PFSK-1 (cell line): ENCODE data around the gene IGSF9B.

Source experiments
- FOXP2 ChIP-seq: optimal IDR thresholded peaks from 2 replicates; pipeline ENCODE3; 2011; ENCODE audit warnings: borderline replicate concordance, control low read depth, inconsistent platforms; ENCODE audit not compliant: insufficient read depth; ENCODE audit errors: extremely low read length, extremely low read depth
- POLR2AphosphoS5 ChIP-seq: IDR thresholded peaks from 2 replicates; pipeline ENCODE4 v1.6.1; 2012; ENCODE audit warnings: low read depth, mild to moderate bottlenecking, control low read depth, low read length, moderate library complexity
- REST ChIP-seq, 2 experiments: IDR thresholded peaks; 2 replicates each; pipeline versions ENCODE4 v1.6.1 to v1.8.0; 2011 to 2012; ENCODE audit warnings: low read depth in 2 of 2, low read length in 2 of 2, control low read depth in 1 of 2, inconsistent platforms in 1 of 2, mild to moderate bottlenecking in 1 of 2, moderate library complexity in 1 of 2; ENCODE audit not compliant: insufficient read depth in 1 of 2
- SIN3A ChIP-seq: IDR thresholded peaks from 2 replicates; pipeline ENCODE4 v1.6.1; 2012; ENCODE audit warnings: mild to moderate bottlenecking, low read length, moderate library complexity, borderline replicate concordance; ENCODE audit not compliant: insufficient read depth
- TAF1 ChIP-seq: IDR thresholded peaks from 2 replicates; pipeline ENCODE4 v1.6.1; 2012; ENCODE audit warnings: low read length, control low read depth, borderline replicate concordance; ENCODE audit not compliant: insufficient read depth

The IGSF9B gene

GRCh38 chr11:133872160-133872559 is 84.6 kb downstream of the IGSF9B start:
- TF ChIP-seq FOXP2, result no peak
- TF ChIP-seq TAF1, result no peak

GRCh38 chr11:133867456-133867855 is 89.3 kb downstream of the IGSF9B start:
- TF ChIP-seq POLR2AphosphoS5 (no peak), FOXP2 (no peak), REST (IDR thresholded peaks at IDR 0.05; ENCODE audit: insufficient read depth in 1 of 2, low read depth in 2 of 2, low read length in 2 of 2) (no peak), TAF1 (no peak), SIN3A (no peak)

GRCh38 chr11:133865466-133865865 is 91.3 kb downstream of the IGSF9B start:
- no peak for TF ChIP-seq FOXP2
- no peak for TF ChIP-seq REST (IDR thresholded peaks at IDR 0.05; ENCODE audit: insufficient read depth in 1 of 2, low read depth in 2 of 2, low read length in 2 of 2)

GRCh38 chr11:133864756-133865155 is 92.0 kb downstream of the IGSF9B start:
- TF ChIP-seq POLR2AphosphoS5 (no peak), TAF1 (no peak), REST (IDR thresholded peaks at IDR 0.05; ENCODE audit: insufficient read depth in 1 of 2, low read depth in 2 of 2, low read length in 2 of 2) (no peak), FOXP2 (no peak), SIN3A (no peak)

GRCh38 chr11:133860151-133860550 is 96.6 kb downstream of the IGSF9B start:
- TF ChIP-seq POLR2AphosphoS5 (no peak), FOXP2 (no peak), REST (IDR thresholded peaks at IDR 0.05; ENCODE audit: insufficient read depth in 1 of 2, low read depth in 2 of 2, low read length in 2 of 2) (no peak), TAF1 (no peak), SIN3A (no peak)
